ENCODE measurements around the gene MICAL2. TPM values are rescaled to one million over a fixed set of nuclear protein-coding genes. Genes with fewer than 3 reads are reported as not detected.
A peak's percentile ranks its signal among the peaks of the same experiment; 100 is the strongest.

MICAL2 gene
- total RNA-seq, 1 experiment from 2014 or later, result 59.8 TPM

DNA sequence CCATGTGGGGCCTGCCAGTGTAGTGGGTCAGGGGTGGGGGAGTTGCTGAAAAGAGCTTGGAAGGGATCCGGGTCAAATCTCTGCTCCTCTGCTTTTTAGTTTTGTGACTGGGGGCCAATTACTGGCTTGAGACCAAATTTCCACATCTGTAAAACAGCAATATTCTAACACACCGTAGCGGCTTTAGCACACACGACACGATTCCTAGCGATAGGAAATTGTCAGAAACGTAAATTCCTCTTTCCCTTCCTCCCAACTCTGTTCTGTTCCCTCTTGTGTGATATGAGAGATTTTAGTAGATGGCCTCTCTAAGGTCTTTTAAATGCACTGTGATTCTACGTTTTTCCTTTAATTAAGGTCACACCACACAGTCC lies 71.9 kb downstream of the MICAL2 start:
- H3K27me3 ChIP-seq (replicated peaks), result no peaks in the 10 kb centered on the region
- H3K4me3 ChIP-seq, result no peak overlapping the region
- peaks cover 89% of the 10 kb centered on the region for H3K4me1 ChIP-seq (replicated peaks)
- H3K9me3 ChIP-seq (replicated peaks), result no peaks in the 10 kb centered on the region
- no peak for DNase-seq (ENCODE audit: low read depth in 1 of 2, low spot score in 2 of 2)
- H3K27ac ChIP-seq, result peak overlapping the region; percentile 98
- H3K36me3 ChIP-seq, result 0 out of 2 replicates have a peak, but pooled peaks cover 3% of the 10 kb centered on the region

DNA sequence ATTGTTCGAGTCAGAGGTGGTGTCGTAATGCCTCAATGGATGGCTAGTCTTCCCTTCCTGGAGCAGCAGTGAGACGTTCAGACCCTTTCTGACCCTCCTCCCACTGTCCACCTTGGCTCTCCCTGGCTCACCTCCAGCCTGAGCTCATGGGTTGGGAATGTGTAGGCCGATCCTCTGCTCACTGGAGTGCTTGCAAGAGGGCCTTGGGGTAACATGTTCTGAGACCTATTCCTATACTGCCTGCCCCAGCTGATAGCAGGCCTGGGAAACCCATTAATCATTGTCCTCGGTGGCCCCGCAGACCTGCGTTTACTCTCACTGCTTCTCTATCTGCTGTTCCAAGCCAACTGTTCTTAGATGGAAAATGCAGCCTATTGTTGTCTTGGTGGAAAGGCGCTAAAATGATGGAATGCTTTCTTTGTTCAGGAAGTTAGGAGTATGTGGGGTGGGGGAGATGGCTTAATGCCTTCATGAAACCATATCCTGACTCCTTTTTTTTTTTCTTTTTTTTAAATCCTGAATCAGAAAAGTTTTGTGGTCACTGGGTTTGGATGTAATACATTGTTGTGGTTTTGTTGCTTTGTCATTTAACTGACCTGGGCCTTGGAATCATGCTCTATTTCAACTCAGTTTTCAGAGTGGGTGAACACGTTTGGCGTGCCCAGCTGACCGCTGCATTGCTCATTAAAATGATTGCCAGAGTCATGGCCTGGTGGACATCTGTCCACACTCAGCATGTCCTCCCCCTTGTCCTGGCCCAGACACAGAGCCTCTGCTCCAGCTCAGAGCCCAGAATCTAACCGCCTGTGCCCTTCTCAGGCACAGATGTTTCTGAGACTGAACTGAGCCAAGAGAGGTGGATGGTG lies 72.5 kb downstream of the MICAL2 start:
- DNase-seq (ENCODE audit: low read depth in 1 of 2, low spot score in 2 of 2), result peak; percentile 93 to 97
- H3K4me3 ChIP-seq, result no peak overlapping the region
- H3K36me3 ChIP-seq, result 0 out of 2 replicates have a peak, but pooled peaks cover 3% of the 10 kb centered on the region
- no peaks in the 10 kb centered on the region for H3K9me3 ChIP-seq (replicated peaks)
- H3K27ac ChIP-seq, result peak overlapping the region; percentile 98
- H3K27me3 ChIP-seq (replicated peaks), result no peaks in the 10 kb centered on the region
- peaks cover 89% of the 10 kb centered on the region for H3K4me1 ChIP-seq (replicated peaks)

DNA sequence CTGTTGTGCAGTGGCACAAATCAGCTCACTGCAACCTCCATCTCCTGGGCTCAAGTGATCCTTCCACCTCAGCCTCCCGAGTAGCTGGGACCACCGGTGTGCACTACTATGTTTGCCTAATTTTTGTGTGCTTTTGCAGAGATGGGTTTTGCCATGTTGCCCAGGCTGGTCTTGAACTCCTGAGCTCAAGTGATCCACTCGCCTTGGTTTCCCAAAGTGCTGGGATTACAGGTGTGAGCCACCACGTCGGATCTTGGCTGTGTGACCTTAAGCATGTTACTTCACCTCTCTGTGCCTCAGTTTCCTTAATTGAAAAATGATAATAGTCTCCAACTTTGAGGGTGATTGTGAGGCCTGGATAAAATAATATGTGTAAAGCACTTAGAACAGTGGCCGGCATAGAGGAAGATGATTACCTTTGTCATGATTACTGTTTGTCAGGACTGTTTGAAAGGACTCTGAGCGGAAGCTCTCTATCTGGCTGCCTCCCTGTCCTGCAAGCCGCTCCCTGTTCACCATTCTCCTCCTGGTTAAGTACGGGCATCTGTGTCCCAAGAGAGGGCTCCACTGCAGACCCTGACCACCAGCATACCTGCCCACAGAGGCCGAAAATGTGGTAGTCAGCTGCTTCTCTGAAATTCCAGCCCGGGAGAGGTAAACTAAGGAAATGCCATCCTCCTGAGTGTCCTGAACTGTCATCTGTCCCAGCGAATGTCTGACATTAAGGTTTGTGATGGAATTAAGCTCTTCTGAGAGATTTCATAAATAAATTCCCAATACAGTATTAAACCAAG lies 73.6 kb downstream of the MICAL2 start:
- Histone ChIP-seq H3K36me3 (peaks cover 9% of the 10 kb centered on the region), H3K9me3 (replicated peaks) (no peaks in the 10 kb centered on the region), H3K27me3 (replicated peaks) (no peaks in the 10 kb centered on the region), H3K4me3 (no peak overlapping the region), H3K4me1 (replicated peaks) (peaks cover 93% of the 10 kb centered on the region), H3K27ac (peak overlapping the region; percentile 98)
- DNase-seq (ENCODE audit: low read depth in 1 of 2, low spot score in 2 of 2), result no peak

DNA sequence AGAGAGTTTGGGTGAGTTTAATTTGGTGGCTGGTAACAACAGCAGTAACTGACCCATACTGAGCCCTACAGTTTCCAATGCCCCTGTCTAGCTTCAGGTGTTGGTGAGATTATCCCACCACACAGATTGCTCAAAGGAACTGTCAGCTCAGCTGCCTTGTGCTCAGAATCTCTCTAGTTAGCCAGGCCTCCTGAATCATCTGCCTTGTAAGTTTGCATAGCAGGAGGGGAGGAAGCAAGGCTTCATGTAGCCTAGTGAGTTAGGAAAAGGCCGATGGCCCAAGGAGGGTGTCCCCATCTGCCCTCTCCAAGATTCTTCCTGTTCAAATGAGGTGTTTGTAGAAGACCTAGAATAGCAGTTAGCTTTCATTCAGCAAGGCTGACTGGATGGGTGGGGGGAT lies 74.3 kb downstream of the MICAL2 start:
- H3K4me1 ChIP-seq (replicated peaks), result peaks cover 93% of the 10 kb centered on the region
- peaks cover 9% of the 10 kb centered on the region for H3K36me3 ChIP-seq
- peak overlapping the region; percentile 98 for H3K27ac ChIP-seq
- no peak for DNase-seq (ENCODE audit: low read depth in 1 of 2, low spot score in 2 of 2)
- H3K4me3 ChIP-seq, result no peak overlapping the region
- no peaks in the 10 kb centered on the region for H3K27me3 ChIP-seq (replicated peaks)
- no peaks in the 10 kb centered on the region for H3K9me3 ChIP-seq (replicated peaks)

DNA sequence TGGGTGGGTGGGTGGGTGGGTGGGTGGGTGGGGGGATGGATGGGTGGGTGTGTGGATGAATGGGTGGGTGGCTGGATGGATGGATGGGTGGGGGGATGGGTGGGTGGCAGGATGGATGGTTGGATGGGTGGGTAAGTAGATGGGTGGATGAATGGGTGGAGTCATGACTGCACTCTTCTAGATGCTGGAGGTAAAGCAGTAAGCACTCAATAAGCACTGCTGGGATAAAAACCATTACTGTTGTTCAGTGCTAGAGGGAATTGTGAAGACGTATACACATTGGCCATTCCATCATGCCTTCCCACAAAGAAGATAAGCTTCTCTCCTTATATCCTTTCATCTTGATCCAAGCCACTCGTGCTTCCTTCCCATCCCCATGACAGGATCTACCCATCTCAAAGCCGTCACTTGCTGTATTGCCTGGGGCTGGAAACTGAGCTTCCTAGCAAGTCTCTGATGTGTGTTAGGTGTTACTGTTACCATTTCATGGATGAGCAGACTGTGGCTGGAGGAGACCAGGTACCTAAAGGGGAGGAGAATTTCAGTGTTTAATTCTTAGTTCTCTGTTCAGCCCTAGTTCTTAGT lies 74.8 kb downstream of the MICAL2 start:
- Histone ChIP-seq H3K9me3 (replicated peaks) (no peaks in the 10 kb centered on the region), H3K36me3 (peaks cover 9% of the 10 kb centered on the region), H3K27ac (peak overlapping the region; percentile 30), H3K4me1 (replicated peaks) (peaks cover 90% of the 10 kb centered on the region), H3K27me3 (replicated peaks) (no peaks in the 10 kb centered on the region), H3K4me3 (no peak overlapping the region)
- DNase-seq (ENCODE audit: low read depth in 1 of 2, low spot score in 2 of 2), result no peak

DNA sequence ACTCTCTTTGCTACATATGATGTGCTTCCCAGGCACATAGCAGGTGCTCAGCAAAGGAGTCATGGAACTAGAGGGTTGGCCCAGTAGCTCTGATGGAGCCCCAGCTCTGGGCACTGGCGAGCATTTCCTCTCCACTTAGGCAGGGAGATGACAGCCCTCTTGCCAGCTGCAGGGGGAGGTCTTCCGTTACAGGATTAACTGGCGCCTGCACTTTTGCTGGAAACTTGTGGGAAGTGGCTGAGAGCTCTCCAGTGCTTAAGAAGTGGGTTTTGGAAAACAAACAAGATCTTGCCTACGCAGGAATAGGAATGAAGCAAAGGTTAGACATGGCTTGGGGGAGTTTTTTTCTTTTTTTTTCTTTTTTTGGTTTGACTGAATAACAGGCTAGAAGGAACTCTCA lies 75.5 kb downstream of the MICAL2 start:
- Histone ChIP-seq H3K36me3 (peaks cover 9% of the 10 kb centered on the region), H3K27ac (peak overlapping the region; percentile 65), H3K9me3 (replicated peaks) (no peaks in the 10 kb centered on the region), H3K4me3 (no peak overlapping the region), H3K27me3 (replicated peaks) (no peaks in the 10 kb centered on the region), H3K4me1 (replicated peaks) (peaks cover 83% of the 10 kb centered on the region)
- DNase-seq (ENCODE audit: low read depth in 1 of 2, low spot score in 2 of 2), result peak; percentile 66 to 73

DNA sequence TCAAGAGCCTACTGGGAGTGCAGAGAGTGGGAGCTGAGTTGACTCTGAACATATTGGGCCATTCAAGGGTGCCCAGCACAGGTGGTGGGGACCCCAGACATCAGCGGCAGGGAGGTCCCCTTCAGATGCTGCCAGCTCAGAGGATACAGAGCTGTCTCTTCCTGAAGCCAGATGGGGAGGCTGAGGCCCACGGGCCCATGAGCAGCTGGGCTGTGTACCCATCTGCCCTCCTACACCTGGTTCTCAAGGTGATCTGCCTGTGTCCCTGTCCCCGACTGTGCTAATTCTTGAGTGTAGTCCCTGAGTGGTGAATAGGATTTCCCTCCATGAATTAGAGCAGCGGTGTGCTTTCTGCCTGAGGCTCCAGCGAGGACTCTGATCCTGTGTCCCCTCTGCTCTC lies 76.3 kb downstream of the MICAL2 start:
- H3K4me1 ChIP-seq (replicated peaks), result peaks cover 75% of the 10 kb centered on the region

DNA sequence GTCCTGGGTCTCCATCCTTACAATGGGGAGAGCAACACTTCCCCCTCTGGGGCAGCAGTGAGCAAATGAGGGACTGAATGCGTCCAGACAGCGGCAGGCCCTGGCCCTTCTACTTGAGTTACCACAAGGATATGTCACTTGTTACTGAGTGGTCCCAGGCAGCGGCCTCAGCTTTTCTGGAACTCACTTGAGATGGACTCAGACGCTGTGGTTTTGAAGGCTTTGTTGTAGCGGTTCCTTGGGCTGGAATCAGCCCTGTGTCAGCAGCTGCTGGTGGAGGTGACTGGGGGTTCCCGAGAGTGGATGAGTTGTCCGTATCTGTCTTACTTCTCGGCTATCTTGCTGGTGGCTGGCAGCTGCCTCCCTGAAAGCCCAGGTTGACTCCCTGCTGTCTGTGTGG lies 77.0 kb downstream of the MICAL2 start:
- Histone ChIP-seq H3K27ac (peak overlapping the region; percentile 65), H3K27me3 (replicated peaks) (no peaks in the 10 kb centered on the region), H3K4me3 (no peak overlapping the region), H3K9me3 (replicated peaks) (no peaks in the 10 kb centered on the region), H3K4me1 (replicated peaks) (peaks cover 68% of the 10 kb centered on the region), H3K36me3 (peaks cover 9% of the 10 kb centered on the region)
- peak; percentile 78 to 88 for DNase-seq (ENCODE audit: low read depth in 1 of 2, low spot score in 2 of 2)

More for the DNA sequence above, 76.3 kb downstream of the MICAL2 start:
- Histone ChIP-seq H3K36me3 (peaks cover 9% of the 10 kb centered on the region), H3K9me3 (replicated peaks) (no peaks in the 10 kb centered on the region), H3K27me3 (replicated peaks) (no peaks in the 10 kb centered on the region), H3K4me3 (no peak overlapping the region), H3K27ac (peak overlapping the region; percentile 65)
- DNase-seq (ENCODE audit: low read depth in 1 of 2, low spot score in 2 of 2), result no peak

DNA sequence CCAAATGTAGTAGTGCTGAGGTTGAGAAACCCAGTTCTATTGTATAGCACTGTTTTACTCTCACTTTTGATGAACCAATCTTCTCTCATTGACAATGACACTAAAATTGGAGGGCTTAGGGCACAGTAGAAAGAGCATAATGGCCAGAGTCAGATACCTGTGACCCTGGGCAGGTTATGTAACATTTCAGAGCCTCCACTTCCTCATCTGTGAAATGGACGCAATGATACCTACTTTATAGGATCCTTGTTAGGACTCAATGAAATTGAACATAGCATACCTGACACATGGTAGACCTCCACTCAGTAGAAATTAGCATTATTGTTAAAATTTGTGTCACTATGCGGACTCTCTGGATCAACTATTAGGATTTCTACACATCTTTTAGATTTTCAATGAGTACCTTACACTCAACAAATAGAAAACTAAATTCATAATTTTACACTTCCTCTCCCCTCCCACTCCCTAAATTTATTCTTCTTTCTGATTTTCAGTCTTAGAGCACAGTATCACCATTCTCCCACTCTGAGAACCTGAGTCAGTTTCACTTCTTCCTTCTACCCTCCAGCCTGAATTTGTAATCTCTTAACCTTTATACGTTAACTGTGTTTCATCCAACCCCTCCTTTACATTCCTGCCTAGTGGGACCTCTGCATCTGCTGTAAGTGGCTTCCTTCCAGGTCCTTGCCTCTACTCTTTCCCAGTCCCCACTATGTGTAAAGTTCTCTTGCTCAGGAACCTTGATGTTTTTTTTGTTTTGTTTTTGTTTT lies 78.3 kb downstream of the MICAL2 start:
- DNase-seq (ENCODE audit: low read depth in 1 of 2, low spot score in 2 of 2), result no peak
- H3K27me3 ChIP-seq (replicated peaks), result no peaks in the 10 kb centered on the region
- no peaks in the 10 kb centered on the region for H3K9me3 ChIP-seq (replicated peaks)
- peaks cover 55% of the 10 kb centered on the region for H3K4me1 ChIP-seq (replicated peaks)
- no peak overlapping the region; the same call in 1 of the 2 replicates for H3K27ac ChIP-seq
- H3K4me3 ChIP-seq, result no peak overlapping the region
- peaks cover 9% of the 10 kb centered on the region for H3K36me3 ChIP-seq

DNA sequence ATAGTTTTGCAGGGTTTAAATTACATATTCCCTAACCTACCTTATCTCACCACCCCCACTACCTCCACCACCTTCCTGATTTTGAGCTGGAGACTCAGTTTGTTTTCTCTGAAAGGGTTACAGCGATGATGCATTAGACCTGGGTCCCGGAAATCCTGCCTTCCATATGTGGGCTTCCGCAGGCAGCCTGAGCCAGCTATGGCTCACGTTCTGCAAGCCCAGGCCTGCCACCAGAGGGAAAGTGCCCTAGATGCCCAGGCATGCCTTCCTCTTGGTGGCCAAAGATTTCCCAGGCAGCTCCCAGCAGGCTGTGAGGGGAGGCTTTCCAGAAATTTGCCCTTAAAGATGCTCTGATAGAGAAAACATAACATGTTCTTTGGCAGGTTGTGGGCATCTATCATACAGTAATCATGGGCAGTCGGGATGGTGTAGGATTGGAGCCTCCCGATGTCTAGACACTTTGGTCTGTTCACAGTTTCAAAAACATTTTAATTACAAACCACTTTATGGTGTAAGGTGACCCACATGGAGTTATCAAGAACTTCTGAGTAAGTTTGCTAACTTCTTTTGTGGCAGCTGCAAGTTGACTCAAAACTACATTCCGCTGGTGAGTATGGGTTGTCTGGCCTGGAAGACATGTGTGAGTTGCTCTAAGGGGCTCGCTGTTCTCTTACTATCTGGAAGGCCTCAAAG lies 79.3 kb downstream of the MICAL2 start:
- no peak overlapping the region for H3K27ac ChIP-seq
- H3K36me3 ChIP-seq, result peaks cover 6% of the 10 kb centered on the region
- H3K27me3 ChIP-seq (replicated peaks), result no peaks in the 10 kb centered on the region
- no peak overlapping the region for H3K4me3 ChIP-seq
- H3K4me1 ChIP-seq (replicated peaks), result peaks cover 45% of the 10 kb centered on the region
- H3K9me3 ChIP-seq (replicated peaks), result no peaks in the 10 kb centered on the region
- no peak for DNase-seq (ENCODE audit: low read depth in 1 of 2, low spot score in 2 of 2)

DNA sequence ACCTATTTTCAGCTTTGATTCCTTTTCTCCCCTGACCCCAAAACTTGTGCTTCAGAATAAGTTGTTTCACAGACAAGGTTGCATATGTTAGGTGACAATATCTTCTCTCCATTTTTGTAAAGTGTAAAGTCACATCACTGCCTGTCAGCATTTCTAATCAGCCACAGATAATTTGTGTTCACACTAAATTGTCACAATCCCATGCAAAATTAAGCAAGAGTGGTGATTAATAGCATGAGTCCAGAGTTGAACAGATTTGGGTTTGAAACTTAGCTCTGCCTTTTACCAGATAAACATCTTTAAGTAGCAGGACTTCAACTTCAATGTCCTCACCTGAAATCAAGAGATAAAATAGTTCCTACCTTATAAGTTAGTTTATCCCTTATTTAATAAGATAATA lies 80.1 kb downstream of the MICAL2 start:
- H3K4me1 ChIP-seq (replicated peaks), result peaks cover 39% of the 10 kb centered on the region
- H3K4me3 ChIP-seq, result no peak overlapping the region
- H3K27ac ChIP-seq, result no peak overlapping the region
- peaks cover 6% of the 10 kb centered on the region for H3K36me3 ChIP-seq
- no peaks in the 10 kb centered on the region for H3K27me3 ChIP-seq (replicated peaks)
- H3K9me3 ChIP-seq (replicated peaks), result no peaks in the 10 kb centered on the region
- no peak for DNase-seq (ENCODE audit: low read depth in 1 of 2, low spot score in 2 of 2)

DNA sequence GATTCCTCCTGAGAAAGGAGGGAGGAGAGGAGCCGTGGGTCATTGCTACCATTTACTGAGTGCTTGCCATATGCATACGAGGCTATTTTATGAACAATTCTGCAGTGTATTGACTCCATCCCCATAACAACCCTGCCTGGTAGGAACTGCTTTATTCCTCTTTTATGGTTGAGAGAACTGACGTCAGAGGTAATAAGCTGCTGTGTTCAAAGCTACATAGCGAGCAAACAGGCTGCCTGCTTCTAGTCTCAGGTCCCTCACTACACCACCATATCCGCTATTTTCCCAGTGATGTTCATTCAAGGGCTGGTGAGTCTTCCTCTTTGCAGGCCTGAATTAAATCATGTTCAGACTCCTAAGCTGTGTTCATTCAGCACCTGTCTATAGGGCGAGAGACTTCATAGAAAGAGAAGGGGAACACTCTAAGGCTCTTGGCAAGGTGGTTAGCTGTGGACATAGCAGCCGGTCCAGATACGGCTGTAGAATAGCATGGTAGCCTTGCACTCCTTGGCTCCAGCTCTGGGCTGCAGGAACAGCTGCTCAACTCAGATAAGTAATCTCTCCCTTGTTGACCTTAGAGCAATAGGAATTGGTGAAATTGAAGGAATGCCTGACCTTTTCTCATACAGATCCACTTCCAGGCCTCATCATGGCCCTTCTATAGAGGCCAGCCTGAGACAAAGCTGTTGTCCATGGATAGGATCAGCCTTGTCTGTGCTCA lies 82.6 kb downstream of the MICAL2 start:
- H3K36me3 ChIP-seq, result peaks cover 6% of the 10 kb centered on the region
- no peaks in the 10 kb centered on the region for H3K9me3 ChIP-seq (replicated peaks)
- H3K4me1 ChIP-seq (replicated peaks), result peaks cover 15% of the 10 kb centered on the region
- no peak overlapping the region for H3K27ac ChIP-seq
- no peaks in the 10 kb centered on the region for H3K27me3 ChIP-seq (replicated peaks)
- no peak for DNase-seq (ENCODE audit: low read depth in 1 of 2, low spot score in 2 of 2)
- no peak overlapping the region for H3K4me3 ChIP-seq
